ENCODE results near the gene MLEC.

GRCh38 chr12:120686151-120686689 is 729 bp upstream of the MLEC start:
- peak; percentile 76 to 83 (median 80) for TF ChIP-seq POLR2AphosphoS5 (IDR thresholded peaks at IDR 0.05)
- TF ChIP-seq, protein P1, sequence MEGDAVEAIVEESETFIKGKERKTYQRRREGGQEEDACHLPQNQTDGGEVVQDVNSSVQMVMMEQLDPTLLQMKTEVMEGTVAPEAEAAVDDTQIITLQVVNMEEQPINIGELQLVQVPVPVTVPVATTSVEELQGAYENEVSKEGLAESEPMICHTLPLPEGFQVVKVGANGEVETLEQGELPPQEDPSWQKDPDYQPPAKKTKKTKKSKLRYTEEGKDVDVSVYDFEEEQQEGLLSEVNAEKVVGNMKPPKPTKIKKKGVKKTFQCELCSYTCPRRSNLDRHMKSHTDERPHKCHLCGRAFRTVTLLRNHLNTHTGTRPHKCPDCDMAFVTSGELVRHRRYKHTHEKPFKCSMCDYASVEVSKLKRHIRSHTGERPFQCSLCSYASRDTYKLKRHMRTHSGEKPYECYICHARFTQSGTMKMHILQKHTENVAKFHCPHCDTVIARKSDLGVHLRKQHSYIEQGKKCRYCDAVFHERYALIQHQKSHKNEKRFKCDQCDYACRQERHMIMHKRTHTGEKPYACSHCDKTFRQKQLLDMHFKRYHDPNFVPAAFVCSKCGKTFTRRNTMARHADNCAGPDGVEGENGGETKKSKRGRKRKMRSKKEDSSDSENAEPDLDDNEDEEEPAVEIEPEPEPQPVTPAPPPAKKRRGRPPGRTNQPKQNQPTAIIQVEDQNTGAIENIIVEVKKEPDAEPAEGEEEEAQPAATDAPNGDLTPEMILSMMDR (IDR thresholded peaks at IDR 0.05), result no peak

Data from transverse colon (tissue), 4 donors.